Left ventricle myocardium inferior (tissue), 1 donor: ENCODE results near the gene KCNJ12. TPM values are rescaled to one million over a fixed set of nuclear protein-coding genes. Genes with fewer than 3 reads are reported as not detected.
"Not testable (repeated sequence)": the region's sequence is repeated elsewhere in the genome, so short reads cannot be mapped to it uniquely, and the experiment has no call there.

ENCODE experiments used
- DNase-seq: peaks from one replicate; pipeline ENCODE4 v3.0.0-alpha.2; 2020
- H3K27ac ChIP-seq: fragments of 200-600 bp; replicated peaks from 2 replicates; pipeline ENCODE4 v1.8.0; 2021
- H3K27me3 ChIP-seq: fragments of 200-600 bp; 2 replicates; pipeline ENCODE4 v1.8.0; 2021; ENCODE audit warnings: low read depth
- H3K36me3 ChIP-seq: fragments of 200-600 bp; 2 replicates; pipeline ENCODE4 v1.8.0; 2021
- H3K4me1 ChIP-seq: fragments of 200-600 bp; 2 replicates; pipeline ENCODE4 v1.8.0; 2021
- H3K4me3 ChIP-seq: fragments of 200-600 bp; 2 replicates; pipeline ENCODE4 v1.8.0; 2021; ENCODE audit warnings: mild to moderate bottlenecking, moderate library complexity
- H3K9me3 ChIP-seq: fragments of 200-600 bp; replicated peaks from 2 replicates; pipeline ENCODE4 v1.8.0; 2021
- intact Hi-C: fragments of 100-400 bp; cut with micrococcal nuclease; formaldehyde crosslinking; loops from one replicate; pipeline ENCODE4 v1.11.0; 2022
- total RNA-seq: library from RNA; stranded (reverse); fragmentation: NEBNext Ultra II Directional; extraction: Animal tissue kit (Norgen Biotek cat#: 25700); gene quantifications from one replicate; pipeline ENCODE4 v1.2.1, GENCODE V29; 2021
- TF ChIP-seq, protein P1 (sequence below): fragments of 200-600 bp; IDR thresholded peaks from 2 replicates; pipeline ENCODE4 v1.8.0; 2021; ENCODE audit warnings: antibody characterized with exemption, mild to moderate bottlenecking, borderline replicate concordance
- donor health status: DM: no; HTN: yes; CAD: no; lungs with severe emphysema.

KCNJ12 gene
- total RNA-seq, 1 donor from 2014 or later = 12.3 TPM

DNA sequence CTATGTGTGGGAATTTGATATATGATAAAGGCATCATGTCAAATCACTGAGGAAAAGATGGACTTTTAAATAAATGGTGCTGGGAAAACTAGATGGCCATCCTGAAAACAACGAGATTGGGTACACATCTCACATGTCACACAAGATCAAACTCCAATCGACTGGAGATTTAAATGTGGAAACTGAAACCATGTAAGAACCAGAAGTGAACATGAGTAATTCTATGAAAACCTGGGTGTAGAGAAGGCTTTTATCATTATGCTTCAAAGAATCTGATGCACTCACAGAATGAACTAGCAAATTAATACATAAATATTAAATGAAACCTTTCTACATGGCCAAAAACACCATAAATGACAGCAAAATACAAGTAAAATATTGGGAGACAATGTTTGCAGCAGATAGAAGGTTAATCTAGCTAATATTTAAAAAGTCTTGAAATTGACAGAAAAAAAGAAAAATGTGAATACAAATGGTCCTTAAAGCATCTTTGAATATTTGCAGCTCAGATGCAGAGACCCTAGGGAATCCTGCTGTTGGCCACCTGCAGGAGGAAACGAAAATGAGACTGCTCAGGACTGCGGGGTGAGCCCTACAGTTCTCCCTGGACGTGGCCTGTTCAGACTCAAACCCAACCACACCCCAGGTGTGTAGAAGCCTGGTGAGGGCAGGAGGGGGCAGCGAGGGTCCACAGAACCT, 62.3 kb downstream of the KCNJ12 start:
- intact Hi-C loops, H3K27ac ChIP-seq: not testable (repeated sequence)

DNA sequence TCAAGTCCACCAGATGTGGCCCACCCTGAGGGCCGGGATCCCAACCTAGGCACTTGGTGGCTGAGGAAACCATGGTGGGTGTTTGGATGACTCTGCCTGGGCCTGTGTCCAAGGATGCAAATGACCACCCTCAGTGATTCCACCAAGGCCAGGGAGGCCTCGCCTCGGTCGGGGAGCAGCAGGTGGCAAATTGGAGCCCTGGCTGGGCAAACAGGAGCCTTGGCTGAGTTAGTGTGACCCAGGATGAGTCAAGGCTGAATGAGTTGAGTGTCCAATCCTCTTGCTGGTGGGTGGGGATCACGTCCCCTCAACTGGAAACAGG, 62.8 kb downstream of the KCNJ12 start:
- H3K4me3 ChIP-seq, intact Hi-C loops, DNase-seq, H3K27ac ChIP-seq, H3K4me1 ChIP-seq, H3K27me3 ChIP-seq, H3K9me3 ChIP-seq, H3K36me3 ChIP-seq: not testable (repeated sequence)

More for the DNA sequence above, 62.3 kb downstream of the KCNJ12 start:
- DNase-seq, H3K4me3 ChIP-seq, H3K4me1 ChIP-seq, H3K9me3 ChIP-seq, H3K27me3 ChIP-seq, H3K36me3 ChIP-seq: not testable (repeated sequence)

DNA sequence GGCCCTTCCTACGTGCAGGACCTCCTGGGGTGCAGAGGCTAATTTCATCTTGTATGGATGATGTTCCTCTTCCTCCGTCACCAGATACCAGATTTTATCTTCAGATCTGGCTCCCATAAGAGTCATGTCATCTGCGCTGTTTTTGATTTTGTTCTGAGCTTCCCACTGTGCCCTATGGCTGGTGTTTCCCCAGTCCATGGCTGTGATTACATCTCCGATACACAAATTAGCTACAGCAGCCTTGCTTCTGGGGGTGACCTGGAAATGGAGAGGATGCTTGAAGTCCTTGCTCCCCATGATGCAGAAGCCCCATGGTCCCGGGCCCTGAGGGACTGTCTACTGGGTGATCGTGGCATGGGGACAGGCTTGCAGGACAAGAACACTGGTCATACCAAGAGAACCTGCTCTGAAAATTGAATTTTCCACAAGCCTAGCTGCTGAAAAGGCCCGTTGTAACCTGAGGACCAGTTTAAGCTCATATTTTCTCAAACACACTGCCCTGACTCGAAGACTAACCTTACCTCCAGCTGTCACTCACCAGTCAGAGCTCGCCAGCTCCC, 69.0 kb downstream of the KCNJ12 start:
- Histone ChIP-seq H3K4me3 (no peak overlapping the region), H3K36me3 (no peaks in the 10 kb centered on the region), H3K27ac (no peak overlapping the region), H3K9me3 (no peaks in the 10 kb centered on the region), H3K4me1 (no peaks in the 10 kb centered on the region), H3K27me3 (no peaks in the 10 kb centered on the region)
- DNase-seq = no peak
- TF ChIP-seq, protein P1, sequence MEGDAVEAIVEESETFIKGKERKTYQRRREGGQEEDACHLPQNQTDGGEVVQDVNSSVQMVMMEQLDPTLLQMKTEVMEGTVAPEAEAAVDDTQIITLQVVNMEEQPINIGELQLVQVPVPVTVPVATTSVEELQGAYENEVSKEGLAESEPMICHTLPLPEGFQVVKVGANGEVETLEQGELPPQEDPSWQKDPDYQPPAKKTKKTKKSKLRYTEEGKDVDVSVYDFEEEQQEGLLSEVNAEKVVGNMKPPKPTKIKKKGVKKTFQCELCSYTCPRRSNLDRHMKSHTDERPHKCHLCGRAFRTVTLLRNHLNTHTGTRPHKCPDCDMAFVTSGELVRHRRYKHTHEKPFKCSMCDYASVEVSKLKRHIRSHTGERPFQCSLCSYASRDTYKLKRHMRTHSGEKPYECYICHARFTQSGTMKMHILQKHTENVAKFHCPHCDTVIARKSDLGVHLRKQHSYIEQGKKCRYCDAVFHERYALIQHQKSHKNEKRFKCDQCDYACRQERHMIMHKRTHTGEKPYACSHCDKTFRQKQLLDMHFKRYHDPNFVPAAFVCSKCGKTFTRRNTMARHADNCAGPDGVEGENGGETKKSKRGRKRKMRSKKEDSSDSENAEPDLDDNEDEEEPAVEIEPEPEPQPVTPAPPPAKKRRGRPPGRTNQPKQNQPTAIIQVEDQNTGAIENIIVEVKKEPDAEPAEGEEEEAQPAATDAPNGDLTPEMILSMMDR = no peak
- intact Hi-C loops = no loop called here

DNA sequence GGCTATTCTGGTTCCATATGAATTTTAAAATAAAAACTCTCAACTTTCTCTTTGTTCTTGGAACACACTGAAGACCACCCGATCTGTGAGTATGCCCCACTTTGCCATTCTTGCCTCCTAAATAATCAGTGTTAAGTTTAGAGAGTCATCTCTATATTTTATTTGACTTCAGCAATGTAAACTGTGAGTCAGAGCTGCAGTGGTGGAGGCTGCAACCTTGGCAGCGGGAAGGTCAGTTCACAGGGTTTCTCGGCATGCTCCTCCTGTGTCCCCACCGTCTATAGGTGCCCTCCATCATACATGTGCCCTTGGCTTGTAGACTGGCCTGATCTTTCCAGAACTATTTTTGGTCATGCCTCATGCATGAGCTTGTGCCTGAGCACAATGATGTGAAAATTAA, 71.4 kb downstream of the KCNJ12 start:
- H3K4me1 ChIP-seq, intact Hi-C loops, DNase-seq, H3K36me3 ChIP-seq, H3K27ac ChIP-seq, H3K27me3 ChIP-seq, H3K9me3 ChIP-seq, H3K4me3 ChIP-seq: not testable (repeated sequence)

DNA sequence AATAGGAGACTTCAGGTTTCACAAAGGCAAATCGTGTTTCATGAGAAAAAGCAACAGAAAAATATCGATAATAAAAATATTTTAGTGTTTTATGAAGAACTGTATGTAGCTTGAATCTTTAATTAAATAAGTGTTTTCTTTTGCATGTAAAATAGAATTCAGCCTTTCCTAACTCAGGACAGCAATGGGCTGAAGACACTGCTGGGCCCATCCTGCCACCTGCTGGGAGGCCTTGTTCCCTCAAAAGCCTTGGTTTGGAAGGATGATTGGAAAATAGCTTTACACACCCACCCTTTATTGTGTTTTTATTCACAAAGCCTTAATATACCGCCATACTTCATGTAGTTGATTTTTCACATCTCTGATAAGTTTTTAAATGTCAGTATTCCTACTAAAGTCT, 73.7 kb downstream of the KCNJ12 start:
- peaks cover 13% of the 10 kb centered on the region for H3K4me1 ChIP-seq
- TF ChIP-seq, protein P1 = peak; percentile 67
- not testable (repeated sequence) for DNase-seq, H3K27ac ChIP-seq, H3K4me3 ChIP-seq, H3K27me3 ChIP-seq, H3K36me3 ChIP-seq, H3K9me3 ChIP-seq
- intact Hi-C loops = loop anchor here (10.0 kb wide), 1 partner anchor 165 kb away; the partner anchor contains the start of gene MAP2K3

DNA sequence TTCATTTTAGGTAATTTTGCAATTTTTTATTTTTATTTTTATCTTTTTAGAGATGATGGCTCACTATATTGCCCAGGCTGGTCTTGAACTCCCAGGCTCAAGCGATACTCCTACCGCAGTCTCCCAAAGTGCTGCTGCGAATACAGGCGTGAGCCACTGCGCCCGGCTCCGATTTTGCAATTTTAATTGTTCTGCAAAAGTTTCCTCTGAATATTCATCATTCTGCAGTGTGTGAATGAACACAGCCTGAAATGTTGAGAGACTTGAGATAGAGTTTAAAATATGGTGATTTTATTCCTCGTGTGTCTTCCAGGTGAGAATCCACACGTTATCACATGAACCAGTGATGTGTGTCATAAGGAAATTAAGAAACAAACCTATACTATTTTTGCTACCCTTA, 75.8 kb downstream of the KCNJ12 start:
- Histone ChIP-seq H3K36me3 (no peaks in the 10 kb centered on the region), H3K27ac (no peak overlapping the region), H3K4me3 (peak overlapping the region; percentile 65), H3K27me3 (no peaks in the 10 kb centered on the region), H3K9me3 (no peaks in the 10 kb centered on the region), H3K4me1 (peaks cover 16% of the 10 kb centered on the region)
- no peak for DNase-seq
- intact Hi-C loops = loop anchor here (10.0 kb wide), 1 partner anchor 167 kb away; the partner anchor contains the start of gene MAP2K3
- TF ChIP-seq, protein P1 = no peak

DNA sequence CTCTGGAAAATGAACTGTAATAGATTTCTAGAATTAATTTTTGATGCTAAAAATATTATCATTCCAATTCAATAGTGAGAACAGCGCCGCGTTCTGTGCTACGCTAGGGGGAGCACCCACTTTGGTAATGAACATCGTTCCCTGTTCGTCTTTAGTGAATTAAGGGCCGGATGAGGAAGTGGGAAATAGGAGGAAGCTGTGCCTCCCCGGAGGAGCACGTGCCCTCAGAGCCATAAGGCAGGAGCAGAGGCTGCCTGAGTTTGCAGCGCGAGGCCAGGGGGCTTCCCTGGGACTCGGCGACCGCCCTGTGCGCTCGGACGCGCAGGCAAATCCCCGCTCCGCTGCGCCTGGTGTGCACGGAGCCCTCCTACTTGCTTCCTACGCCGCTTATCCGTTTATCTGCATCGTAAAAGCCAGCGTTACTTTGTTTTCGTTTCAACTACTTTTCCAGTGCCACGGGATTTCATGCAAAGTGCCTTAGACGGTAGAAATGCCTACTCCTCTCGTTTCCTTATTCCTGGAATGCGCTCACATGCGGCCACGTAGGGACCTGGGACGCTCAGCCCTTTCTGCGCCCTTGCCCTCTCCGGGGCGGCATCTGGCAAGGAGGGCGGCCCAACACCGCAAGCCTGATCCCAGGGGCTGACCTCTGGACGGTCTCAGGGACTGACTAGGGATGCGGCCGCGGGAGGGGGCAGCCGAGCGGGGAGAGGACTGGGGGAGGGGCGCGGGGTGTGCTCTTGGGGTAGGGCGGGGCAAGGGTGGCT, 76.4 kb downstream of the KCNJ12 start:
- TF ChIP-seq, protein P1 = peak; percentile 77
- peak; percentile 49 for DNase-seq
- Histone ChIP-seq H3K27ac (peak overlapping the region; percentile 44), H3K4me3 (peak overlapping the region; percentile 65), H3K36me3 (no peaks in the 10 kb centered on the region), H3K4me1 (peaks cover 21% of the 10 kb centered on the region), H3K9me3 (no peaks in the 10 kb centered on the region), H3K27me3 (no peaks in the 10 kb centered on the region)
- intact Hi-C loops = loop anchor here (10.0 kb wide), 1 partner anchor 168 kb away; the partner anchor contains the start of gene MAP2K3
